GM12878 (cell line): ENCODE measurements around the gene SNED1. TPM values are rescaled to one million over a fixed set of nuclear protein-coding genes. Genes with fewer than 3 reads are reported as not detected.

Experiments used
- ATAC-seq: fragments of 200-7000 bp; cut with Tn5 transposase; 3 replicates; pipeline ENCODE4 v1.9.1; 2020; ENCODE audit warnings: mild to moderate bottlenecking, moderate library complexity
- BruUV-seq: library from RNA; stranded (reverse); fragments of 400-500 nt; replicated peaks from 2 replicates; lab custom pipeline; 2021; lab: Mats Ljungman, UMichigan
- CTCF ChIA-PET: fragments of 300-600 bp; sonication (Branson Sonifier 250); formaldehyde crosslinking; extraction: SDS; loops from one replicate; lab custom pipeline; 2021; ENCODE audit warnings: inconsistent platforms; lab: Yijun Ruan, JAX
- POLR2A ChIA-PET: fragments of 350-600 bp; formaldehyde crosslinking; extraction: SDS; loops from one replicate; lab custom pipeline; 2021; ENCODE audit warnings: inconsistent platforms; lab: Charles Lee
- RAD21 ChIA-PET: fragments of 300-600 bp; sonication (Branson Sonifier 250); formaldehyde crosslinking; loops from one replicate; lab custom pipeline; 2023; ENCODE audit warnings: antibody characterized with exemption; ENCODE audit not compliant: unreplicated experiment; lab: Charles Lee
- SMC1A ChIA-PET: fragments of 300-600 bp; sonication (Branson Sonifier 250); formaldehyde crosslinking; loops from one replicate; lab custom pipeline; 2023; ENCODE audit not compliant: unreplicated experiment, uncharacterized antibody; lab: Charles Lee
- DNase-seq: peaks from one replicate; pipeline ENCODE4 v3.0.0-alpha.2; 2011; ENCODE audit warnings: low read depth, low spot score
- FAIRE-seq: peaks from 3 replicates; lab custom pipeline; 2011; peaks lifted over from hg19 to GRCh38; lab: Jason Lieb, UNC
- H2AFZ ChIP-seq: 2 replicates; pipeline ENCODE4 v1.6.0; 2011; ENCODE audit warnings: low read depth, low read length, control low read depth; ENCODE audit not compliant: control insufficient read depth
- H3K27ac ChIP-seq: 2 replicates; pipeline ENCODE4 v1.5.1; 2011; ENCODE audit warnings: control low read depth; ENCODE audit not compliant: control insufficient read depth, insufficient read depth
- H3K27me3 ChIP-seq, 2 experiments: replicated peaks in 1 of 2; 2 replicates each; pipeline versions ENCODE4 v1.6.0 to v1.6.1; 2011; ENCODE audit warnings: low read length in 1 of 2; ENCODE audit not compliant: control insufficient read depth in 2 of 2, insufficient read depth in 2 of 2
- H3K36me3 ChIP-seq, 2 experiments: 2 replicates each; pipeline ENCODE4 v1.5.1; 2011; ENCODE audit warnings: low read length in 1 of 2; ENCODE audit not compliant: control insufficient read depth in 2 of 2, insufficient read depth in 2 of 2
- H3K4me1 ChIP-seq: 2 replicates; pipeline ENCODE4 v1.6.1; 2011; ENCODE audit warnings: mild to moderate bottlenecking, low read length, moderate library complexity, mixed read lengths; ENCODE audit not compliant: control insufficient read depth, insufficient read depth
- H3K4me2 ChIP-seq: 2 replicates; pipeline ENCODE4 v1.6.0; 2011; ENCODE audit warnings: control low read depth; ENCODE audit not compliant: control insufficient read depth, insufficient read depth
- H3K4me3 ChIP-seq: fragments of 200-600 bp; sonication (generic); 2 replicates; pipeline ENCODE4 v1.5.1; 2016
- H3K79me2 ChIP-seq: 2 replicates; pipeline ENCODE4 v1.6.0; 2011; ENCODE audit warnings: low read length; ENCODE audit not compliant: control insufficient read depth, insufficient read depth
- H3K9ac ChIP-seq: 2 replicates; pipeline ENCODE4 v1.8.0; 2011; ENCODE audit warnings: low read length, control low read depth, mixed read lengths; ENCODE audit not compliant: control insufficient read depth, insufficient read depth
- H3K9me3 ChIP-seq: replicated peaks from 3 replicates; pipeline ENCODE4 v1.5.1; 2011; ENCODE audit warnings: mild to moderate bottlenecking, low read length; ENCODE audit not compliant: control insufficient read depth, insufficient read depth
- H4K20me1 ChIP-seq: 2 replicates; pipeline ENCODE4 v1.6.0; 2011; ENCODE audit not compliant: control insufficient read depth, insufficient read depth
- FOS ChIP-seq: IDR thresholded peaks from 3 replicates; pipeline ENCODE4 v1.6.1; 2011; ENCODE audit warnings: borderline replicate concordance; ENCODE audit not compliant: insufficient read length; ENCODE audit errors: extremely low read depth
- HDAC2 ChIP-seq: fragments of 200-600 bp; sonication (generic); IDR thresholded peaks from 2 replicates; pipeline ENCODE4 v1.6.1; 2017
- MTA3 ChIP-seq: IDR thresholded peaks from 2 replicates; pipeline ENCODE4 v1.6.1; 2012; ENCODE audit warnings: low read length, inconsistent platforms, borderline replicate concordance
- NBN ChIP-seq: fragments of 450-650 bp; IDR thresholded peaks from 2 replicates; pipeline ENCODE4 v1.6.1; 2016
- NFXL1 ChIP-seq: fragments of 450-650 bp; IDR thresholded peaks from 2 replicates; pipeline ENCODE4 v1.6.1; 2017; ENCODE audit warnings: antibody characterized with exemption, mild to moderate bottlenecking, borderline replicate concordance
- NFYB ChIP-seq: IDR thresholded peaks from 2 replicates; pipeline ENCODE4 v1.6.1; 2011; ENCODE audit warnings: low read depth, mild to moderate bottlenecking, low read length, improper control_type of control experiment, moderate library complexity; ENCODE audit not compliant: insufficient read depth
- POU2F2 ChIP-seq: IDR thresholded peaks from 3 replicates; pipeline ENCODE4 v1.6.1; 2011; ENCODE audit warnings: low read depth, mild to moderate bottlenecking, low read length, borderline replicate concordance
- RCOR1 ChIP-seq: conservative IDR thresholded peaks from 2 replicates; pipeline ENCODE4 v1.6.1; 2012; ENCODE audit warnings: low read depth, low read length, improper control_type of control experiment
- RELA ChIP-seq: fragments of 450-650 bp; IDR thresholded peaks from 2 replicates; pipeline ENCODE4 v1.8.0; 2014; ENCODE audit warnings: borderline replicate concordance; ENCODE audit not compliant: partially characterized antibody
- SIX5 ChIP-seq: IDR thresholded peaks from 2 replicates; pipeline ENCODE4 v1.6.1; 2011; ENCODE audit warnings: mild to moderate bottlenecking, low read depth, low read length, moderate library complexity; ENCODE audit not compliant: severe bottlenecking
- TCF7 ChIP-seq: IDR thresholded peaks from 2 replicates; pipeline ENCODE4 v1.6.1; 2014; ENCODE audit warnings: antibody characterized with exemption, borderline replicate concordance
- USF1 ChIP-seq: IDR thresholded peaks from 2 replicates; pipeline ENCODE4 v1.6.1; 2011; ENCODE audit warnings: borderline replicate concordance, low read depth, mild to moderate bottlenecking, moderate library complexity, mixed read lengths, low read length; ENCODE audit not compliant: insufficient read depth; ENCODE audit errors: extremely low read length
- WGBS: methylation state at CpG from one replicate; pipeline ENCODE4 v1.1.6; 2016; ENCODE audit warnings: low lambda C conversion rate; ENCODE audit not compliant: insufficient replicate concordance, insufficient coverage; ENCODE audit errors: missing lambda C conversion rate; 5-methylcytosine and 5-hydroxymethylcytosine counted together
- in situ Hi-C: fragments of 300-500 bp; cut with MboI; formaldehyde crosslinking; loops from 9 replicates; pipeline ENCODE4 v1.14.3; 2018; ENCODE audit warnings: mixed read lengths
- intact Hi-C: fragments of 100-400 bp; cut with micrococcal nuclease; formaldehyde crosslinking; loops from one replicate; pipeline ENCODE4 v1.14.2; 2022; ENCODE audit not compliant: unreplicated experiment
- polyA plus RNA-seq, 11 experiments: library from polyadenylated mRNA; depleted of rRNA in 4 of 11; unstranded in 6 of 11; stranded (reverse) in 5 of 11; fragments of >200 nt; fragmentation: Nextera tagmentation in 4 of 11; fragmentation: Illumina TruSeq in 1 of 11; extraction: Ambion mirVana in 4 of 11; extraction: Trizol in 1 of 11; gene quantifications; 1 replicate in 1 of 11; 2 replicates in 10 of 11; pipeline versions ENCODE4 v1.2.1 to v1.2.3, GENCODE V29; 2011 to 2016; ENCODE audit warnings: inconsistent platforms in 2 of 11, missing spikeins in 2 of 11, low read depth in 1 of 11
- total RNA-seq, 4 experiments: library from RNA; depleted of rRNA in 3 of 4; stranded (reverse); fragments of >200 nt in 3 of 4; fragmentation: Illumina TruSeq in 1 of 4; extraction: Trizol in 1 of 4; gene quantifications; 2 replicates each; pipeline versions ENCODE4 v1.2.1 to v1.2.3, GENCODE V29; 2013 to 2021
- TF ChIP-seq, protein P1 (sequence below): fragments of 450-650 bp; IDR thresholded peaks from 2 replicates; pipeline ENCODE4 v1.6.1; 2018; ENCODE audit warnings: borderline replicate concordance, mild to moderate bottlenecking; ENCODE audit not compliant: partially characterized antibody
- TF ChIP-seq, protein P2 (sequence below): fragments of 450-650 bp; IDR thresholded peaks from 2 replicates; pipeline ENCODE4 v1.6.1; 2016; ENCODE audit warnings: mild to moderate bottlenecking, moderate library complexity, borderline replicate concordance
- TF ChIP-seq, protein P3 (sequence below): fragments of 450-650 bp; IDR thresholded peaks from 2 replicates; pipeline ENCODE4 v1.6.1; 2017; ENCODE audit warnings: mild to moderate bottlenecking, low read depth, inconsistent platforms; ENCODE audit not compliant: poor library complexity, severe bottlenecking

SNED1 gene
- total and polyA plus RNA-seq, 10 of the 15 experiments (the other 5 are each of a cell fraction or from before 2014, with no cell fraction given) = 0.05 to 8.4 (median 3.0) TPM

GRCh38 chr2:241061275-241061674, 62.9 kb downstream of the SNED1 start:
- H3K4me1 ChIP-seq = no peaks in the 10 kb centered on the region
- RAD21 ChIA-PET = no interaction called here
- no peak overlapping the region for H3K9ac ChIP-seq
- no peak for DNase-seq
- intact Hi-C loops (no loop called here), in situ Hi-C loops (no loop called here)
- no peaks in the 10 kb centered on the region for H3K9me3 ChIP-seq
- H3K36me3 ChIP-seq = no peaks in the 10 kb centered on the region
- H4K20me1 ChIP-seq = no peaks in the 10 kb centered on the region
- H3K27ac ChIP-seq = no peak overlapping the region
- SMC1A ChIA-PET = interaction anchor here (0.6 kb wide), 1 partner anchor 91 kb away, joined by 3 read pairs; no protein-coding TSS in a partner anchor
- H3K4me3 ChIP-seq = no peak overlapping the region
- BruUV-seq = no TSS peak
- 64% methylated on average over 6 of the region's 6 CpGs for WGBS
- POLR2A ChIA-PET = interaction anchor here (0.6 to 0.7 kb wide), 3 partner anchors 14 to 40 kb away, joined by 4 to 5 read pairs (median 5); no protein-coding TSS in a partner anchor
- FAIRE-seq = no peak
- no peak for ATAC-seq
- no peaks in the 10 kb centered on the region for H3K79me2 ChIP-seq
- no peaks in the 10 kb centered on the region; a peak in 1 of 4 replicates for H3K27me3 ChIP-seq
- CTCF ChIA-PET = interaction anchor here (0.6 kb wide), 1 partner anchor 702 kb away, joined by 3 read pairs; no protein-coding TSS in a partner anchor
- H3K4me2 ChIP-seq = no peak overlapping the region
- H2AFZ ChIP-seq = no peak overlapping the region
- TF ChIP-seq FOS (no peak), RELA (no peak), SIX5 (no peak), NFYB (no peak), HDAC2 (no peak), TCF7 (no peak), MTA3 (no peak), NFXL1 (no peak), USF1 (no peak), NBN (no peak), POU2F2 (no peak), RCOR1 (no peak)
- TF ChIP-seq, protein P1, sequence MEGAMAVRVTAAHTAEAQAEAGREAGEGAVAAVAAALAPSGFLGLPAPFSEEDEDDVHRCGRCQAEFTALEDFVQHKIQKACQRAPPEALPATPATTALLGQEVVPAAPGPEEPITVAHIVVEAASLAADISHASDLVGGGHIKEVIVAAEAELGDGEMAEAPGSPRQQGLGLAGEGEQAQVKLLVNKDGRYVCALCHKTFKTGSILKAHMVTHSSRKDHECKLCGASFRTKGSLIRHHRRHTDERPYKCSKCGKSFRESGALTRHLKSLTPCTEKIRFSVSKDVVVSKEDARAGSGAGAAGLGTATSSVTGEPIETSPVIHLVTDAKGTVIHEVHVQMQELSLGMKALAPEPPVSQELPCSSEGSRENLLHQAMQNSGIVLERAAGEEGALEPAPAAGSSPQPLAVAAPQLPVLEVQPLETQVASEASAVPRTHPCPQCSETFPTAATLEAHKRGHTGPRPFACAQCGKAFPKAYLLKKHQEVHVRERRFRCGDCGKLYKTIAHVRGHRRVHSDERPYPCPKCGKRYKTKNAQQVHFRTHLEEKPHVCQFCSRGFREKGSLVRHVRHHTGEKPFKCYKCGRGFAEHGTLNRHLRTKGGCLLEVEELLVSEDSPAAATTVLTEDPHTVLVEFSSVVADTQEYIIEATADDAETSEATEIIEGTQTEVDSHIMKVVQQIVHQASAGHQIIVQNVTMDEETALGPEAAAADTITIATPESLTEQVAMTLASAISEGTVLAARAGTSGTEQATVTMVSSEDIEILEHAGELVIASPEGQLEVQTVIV = no peak
- TF ChIP-seq, protein P2, sequence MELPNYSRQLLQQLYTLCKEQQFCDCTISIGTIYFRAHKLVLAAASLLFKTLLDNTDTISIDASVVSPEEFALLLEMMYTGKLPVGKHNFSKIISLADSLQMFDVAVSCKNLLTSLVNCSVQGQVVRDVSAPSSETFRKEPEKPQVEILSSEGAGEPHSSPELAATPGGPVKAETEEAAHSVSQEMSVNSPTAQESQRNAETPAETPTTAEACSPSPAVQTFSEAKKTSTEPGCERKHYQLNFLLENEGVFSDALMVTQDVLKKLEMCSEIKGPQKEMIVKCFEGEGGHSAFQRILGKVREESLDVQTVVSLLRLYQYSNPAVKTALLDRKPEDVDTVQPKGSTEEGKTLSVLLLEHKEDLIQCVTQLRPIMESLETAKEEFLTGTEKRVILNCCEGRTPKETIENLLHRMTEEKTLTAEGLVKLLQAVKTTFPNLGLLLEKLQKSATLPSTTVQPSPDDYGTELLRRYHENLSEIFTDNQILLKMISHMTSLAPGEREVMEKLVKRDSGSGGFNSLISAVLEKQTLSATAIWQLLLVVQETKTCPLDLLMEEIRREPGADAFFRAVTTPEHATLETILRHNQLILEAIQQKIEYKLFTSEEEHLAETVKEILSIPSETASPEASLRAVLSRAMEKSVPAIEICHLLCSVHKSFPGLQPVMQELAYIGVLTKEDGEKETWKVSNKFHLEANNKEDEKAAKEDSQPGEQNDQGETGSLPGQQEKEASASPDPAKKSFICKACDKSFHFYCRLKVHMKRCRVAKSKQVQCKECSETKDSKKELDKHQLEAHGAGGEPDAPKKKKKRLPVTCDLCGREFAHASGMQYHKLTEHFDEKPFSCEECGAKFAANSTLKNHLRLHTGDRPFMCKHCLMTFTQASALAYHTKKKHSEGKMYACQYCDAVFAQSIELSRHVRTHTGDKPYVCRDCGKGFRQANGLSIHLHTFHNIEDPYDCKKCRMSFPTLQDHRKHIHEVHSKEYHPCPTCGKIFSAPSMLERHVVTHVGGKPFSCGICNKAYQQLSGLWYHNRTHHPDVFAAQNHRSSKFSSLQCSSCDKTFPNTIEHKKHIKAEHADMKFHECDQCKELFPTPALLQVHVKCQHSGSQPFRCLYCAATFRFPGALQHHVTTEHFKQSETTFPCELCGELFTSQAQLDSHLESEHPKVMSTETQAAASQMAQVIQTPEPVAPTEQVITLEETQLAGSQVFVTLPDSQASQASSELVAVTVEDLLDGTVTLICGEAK = no peak
- TF ChIP-seq, protein P3, sequence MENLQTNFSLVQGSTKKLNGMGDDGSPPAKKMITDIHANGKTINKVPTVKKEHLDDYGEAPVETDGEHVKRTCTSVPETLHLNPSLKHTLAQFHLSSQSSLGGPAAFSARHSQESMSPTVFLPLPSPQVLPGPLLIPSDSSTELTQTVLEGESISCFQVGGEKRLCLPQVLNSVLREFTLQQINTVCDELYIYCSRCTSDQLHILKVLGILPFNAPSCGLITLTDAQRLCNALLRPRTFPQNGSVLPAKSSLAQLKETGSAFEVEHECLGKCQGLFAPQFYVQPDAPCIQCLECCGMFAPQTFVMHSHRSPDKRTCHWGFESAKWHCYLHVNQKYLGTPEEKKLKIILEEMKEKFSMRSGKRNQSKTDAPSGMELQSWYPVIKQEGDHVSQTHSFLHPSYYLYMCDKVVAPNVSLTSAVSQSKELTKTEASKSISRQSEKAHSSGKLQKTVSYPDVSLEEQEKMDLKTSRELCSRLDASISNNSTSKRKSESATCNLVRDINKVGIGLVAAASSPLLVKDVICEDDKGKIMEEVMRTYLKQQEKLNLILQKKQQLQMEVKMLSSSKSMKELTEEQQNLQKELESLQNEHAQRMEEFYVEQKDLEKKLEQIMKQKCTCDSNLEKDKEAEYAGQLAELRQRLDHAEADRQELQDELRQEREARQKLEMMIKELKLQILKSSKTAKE = no peak
